Measurements from ENCODE around the gene HEPACAM2.

The HEPACAM2 gene

DNA sequence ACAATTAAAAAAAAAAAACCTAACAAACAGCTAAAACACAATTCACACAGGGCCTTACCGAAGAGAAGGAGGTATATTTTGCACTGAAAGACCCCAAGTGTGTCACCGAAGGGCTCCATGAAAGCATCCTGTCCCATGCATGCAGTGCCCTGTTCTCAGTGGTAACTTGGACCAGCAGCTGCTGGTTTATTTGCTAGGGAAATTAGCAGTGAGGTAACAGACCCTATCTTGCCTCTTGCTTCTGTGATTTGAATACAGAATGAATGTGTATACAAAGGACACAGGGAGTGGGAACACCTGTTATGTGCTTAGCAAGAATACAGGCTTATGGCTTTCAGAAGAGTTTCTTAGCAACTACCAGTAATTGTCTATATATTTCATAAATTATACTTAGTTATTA, at the start of gene HEPACAM2:
TSS of gene HEPACAM2 (minus strand) at position 160 of the 400 bp plus-strand sequence.
- H3K4me3 ChIP-seq (ENCODE audit: low read length) = no peak within 1 kb of the TSS
- no peak for TF ChIP-seq CTCF (IDR thresholded peaks at IDR 0.05; ENCODE audit: insufficient read depth, low read depth, low read length, missing control alignments)
- no peak for DNase-seq (ENCODE audit: low read depth)

- no peak for TF ChIP-seq CTCF (IDR thresholded peaks at IDR 0.05; ENCODE audit: insufficient read depth, low read depth, low read length, missing control alignments)
- DNase-seq (ENCODE audit: low read depth) = no peak
- no peak overlapping the region for H3K4me3 ChIP-seq (ENCODE audit: low read length)
Measured at GRCh38 chr7:93265220-93265619, 39.0 kb upstream of the HEPACAM2 start.

GRCh38 chr7:93262535-93262934, 36.3 kb upstream of the HEPACAM2 start:
- DNase-seq (ENCODE audit: low read depth) = no peak
- TF ChIP-seq CTCF (IDR thresholded peaks at IDR 0.05; ENCODE audit: insufficient read depth, low read depth, low read length, missing control alignments) = no peak
- no peak overlapping the region for H3K4me3 ChIP-seq (ENCODE audit: low read length)

- DNase-seq (ENCODE audit: low read depth) = no peak
- no peak overlapping the region for H3K4me3 ChIP-seq (ENCODE audit: low read length)
- no peak for TF ChIP-seq CTCF (IDR thresholded peaks at IDR 0.05; ENCODE audit: insufficient read depth, low read depth, low read length, missing control alignments)
Measured at GRCh38 chr7:93258661-93259060, 32.4 kb upstream of the HEPACAM2 start.

DNA sequence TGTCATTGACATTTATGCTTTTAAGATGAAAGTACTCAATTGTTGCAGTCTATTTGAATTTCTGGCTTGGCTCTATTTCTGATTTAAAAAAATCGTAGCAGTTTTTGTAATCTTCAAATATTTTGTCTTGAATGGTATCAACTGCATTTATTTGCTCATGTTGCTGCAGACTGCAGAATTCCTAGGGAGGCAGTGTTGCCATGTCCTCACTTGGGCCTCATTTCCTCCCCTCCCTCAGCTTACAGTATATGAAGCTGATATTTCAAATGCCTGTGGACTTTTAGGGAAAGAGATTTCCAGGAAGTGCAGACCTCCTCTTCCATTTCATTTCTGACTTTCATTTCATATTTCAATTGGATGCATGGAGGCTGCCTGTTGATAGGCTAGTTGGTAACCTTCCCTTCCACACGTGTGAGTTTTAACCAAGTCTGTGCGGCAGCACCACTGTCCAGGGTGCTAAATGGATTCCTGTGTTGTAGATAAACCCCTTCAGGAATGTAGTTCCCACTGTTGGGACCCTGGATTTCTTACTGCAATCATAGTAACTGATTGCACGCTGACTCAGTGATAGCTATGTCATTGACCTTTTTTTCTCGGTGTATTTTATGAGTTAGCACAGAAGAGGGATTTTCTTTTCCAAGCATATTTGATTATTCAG, 23.4 kb upstream of the HEPACAM2 start:
- TF ChIP-seq CTCF (IDR thresholded peaks at IDR 0.05; ENCODE audit: insufficient read depth, low read depth, low read length, missing control alignments) = no peak
- DNase-seq (ENCODE audit: low read depth) = peak; percentile 7
- H3K4me3 ChIP-seq (ENCODE audit: low read length) = no peak overlapping the region

DNA sequence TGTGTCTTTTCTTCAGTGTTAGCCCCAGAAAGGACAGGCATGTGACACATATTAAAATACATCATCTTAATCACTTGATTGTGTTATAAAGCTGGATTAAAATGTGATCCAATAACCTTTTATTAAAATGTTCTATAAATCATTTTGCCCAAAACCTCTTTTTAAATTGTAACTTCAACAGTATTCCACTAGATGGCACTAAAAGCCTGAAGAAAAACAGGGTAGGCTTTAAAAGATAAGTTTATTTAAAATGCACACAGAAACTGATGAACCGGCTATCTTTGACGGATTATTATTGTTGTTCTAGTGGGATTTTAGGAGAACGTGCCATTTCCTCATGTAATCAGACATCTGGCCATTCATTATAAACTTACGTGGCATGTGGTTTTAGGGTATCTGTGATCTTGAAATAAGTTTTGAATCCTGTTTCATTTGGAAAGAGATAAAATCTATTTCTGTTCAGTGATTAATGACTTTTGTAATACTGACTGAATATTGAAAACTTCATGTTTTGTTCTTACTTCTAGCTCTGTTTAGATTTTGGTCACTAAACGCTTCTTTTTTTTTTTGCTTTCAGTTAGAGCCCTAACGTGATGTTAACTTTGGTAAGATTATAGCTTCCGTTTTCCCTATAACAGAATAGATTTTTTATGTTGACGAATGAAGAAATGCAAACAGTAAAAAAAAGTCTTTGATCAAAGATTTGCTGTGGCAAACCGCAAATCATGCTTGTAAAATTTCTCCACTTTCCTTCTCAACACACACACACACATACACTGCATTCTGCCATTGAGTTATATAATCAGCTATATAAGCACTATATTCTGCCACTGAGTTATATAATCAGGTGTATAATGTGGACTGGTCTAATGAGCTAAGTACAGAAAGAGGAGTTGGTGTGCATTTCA, 19.5 kb upstream of the HEPACAM2 start:
- H3K4me3 ChIP-seq (ENCODE audit: low read length) = no peak overlapping the region
- peak; percentile 46 for TF ChIP-seq CTCF (IDR thresholded peaks at IDR 0.05; ENCODE audit: insufficient read depth, low read depth, low read length, missing control alignments)
- peak; percentile 36 for DNase-seq (ENCODE audit: low read depth)

All from epithelial cell of esophagus (primary cell).